HepG2 (cell line): Measurements from ENCODE around the gene TSGA10IP. TPM values are rescaled to one million over a fixed set of nuclear protein-coding genes. Genes with fewer than 3 reads are reported as not detected.

Experiments used
- ARNTL ChIP-seq: sonication (generic); formaldehyde crosslinking; IDR thresholded peaks from 2 replicates; pipeline ENCODE4 v1.4.0; 2020; ENCODE audit warnings: mild to moderate bottlenecking, missing genetic modification reagents
- ATF7-NPFF ChIP-seq: sonication (generic); formaldehyde crosslinking; IDR thresholded peaks from 2 replicates; pipeline ENCODE4 v1.8.1; 2023; ENCODE audit warnings: mild to moderate bottlenecking, low read depth, missing genetic modification reagents, moderate library complexity
- DNMT3B ChIP-seq: conservative IDR thresholded peaks from 2 replicates; pipeline ENCODE4 v1.6.1; 2016; ENCODE audit warnings: missing biosample characterization, control low read depth
- ESRRA ChIP-seq: sonication (generic); formaldehyde crosslinking; IDR thresholded peaks from 2 replicates; pipeline ENCODE4 v1.5.1; 2020; ENCODE audit warnings: mild to moderate bottlenecking, low read depth, missing genetic modification reagents
- KLF15 ChIP-seq: sonication (generic); formaldehyde crosslinking; IDR thresholded peaks from 2 replicates; pipeline ENCODE4 v1.8.1; 2023; ENCODE audit warnings: borderline replicate concordance, mild to moderate bottlenecking, inconsistent platforms, missing genetic modification reagents, mixed read lengths
- NR1H2 ChIP-seq: sonication (generic); formaldehyde crosslinking; IDR thresholded peaks from 2 replicates; pipeline ENCODE4 v1.8.1; 2022; ENCODE audit warnings: low read depth, missing genetic modification reagents, borderline replicate concordance
- PITX1 ChIP-seq: sonication (generic); formaldehyde crosslinking; IDR thresholded peaks from 2 replicates; pipeline ENCODE4 v1.5.1; 2020; ENCODE audit warnings: mild to moderate bottlenecking, missing genetic modification reagents
- POGK ChIP-seq: sonication (generic); formaldehyde crosslinking; conservative IDR thresholded peaks from 2 replicates; pipeline ENCODE4 v1.8.0; 2022; ENCODE audit warnings: mild to moderate bottlenecking, moderate library complexity, missing genetic modification reagents
- RFXAP ChIP-seq: sonication (generic); formaldehyde crosslinking; IDR thresholded peaks from 2 replicates; pipeline ENCODE4 v1.4.0; 2020; ENCODE audit warnings: missing genetic modification reagents, borderline replicate concordance
- SSRP1 ChIP-seq: IDR thresholded peaks from 2 replicates; pipeline ENCODE4 v1.6.1; 2016; ENCODE audit warnings: control low read depth
- YEATS2 ChIP-seq: sonication (generic); formaldehyde crosslinking; IDR thresholded peaks from 2 replicates; pipeline ENCODE4 v1.4.0; 2020; ENCODE audit warnings: missing genetic modification reagents, borderline replicate concordance
- ZBTB38 ChIP-seq: sonication (generic); formaldehyde crosslinking; IDR thresholded peaks from 2 replicates; pipeline ENCODE4 v1.5.1; 2020; ENCODE audit warnings: mild to moderate bottlenecking, missing genetic modification reagents
- ZNF451 ChIP-seq: sonication (generic); formaldehyde crosslinking; IDR thresholded peaks from 2 replicates; pipeline ENCODE4 v1.5.0; 2020; ENCODE audit warnings: mild to moderate bottlenecking, missing genetic modification reagents
- ZNF547 ChIP-seq: sonication (generic); formaldehyde crosslinking; IDR thresholded peaks from 2 replicates; pipeline ENCODE4 v1.5.1; 2020; ENCODE audit warnings: mild to moderate bottlenecking, missing genetic modification reagents
- ZNF660 ChIP-seq: sonication (generic); formaldehyde crosslinking; IDR thresholded peaks from 2 replicates; pipeline ENCODE4 v1.5.1; 2020; ENCODE audit warnings: mild to moderate bottlenecking, low read depth, missing genetic modification reagents, borderline replicate concordance
- ZNF800 ChIP-seq: sonication (generic); formaldehyde crosslinking; IDR thresholded peaks from 2 replicates; pipeline ENCODE4 v1.4.0; 2020; ENCODE audit warnings: missing genetic modification reagents
- polyA plus RNA-seq, 8 experiments: library from polyadenylated mRNA; depleted of rRNA in 3 of 8; stranded (reverse) in 7 of 8; unstranded in 1 of 8; fragments of >200 nt; fragmentation: Illumina TruSeq in 4 of 8; extraction: Trizol in 4 of 8; gene quantifications; 2 replicates each; pipeline versions ENCODE4 v1.2.1 to v1.2.3, GENCODE V29; 2011 to 2016; ENCODE audit warnings: low read depth in 4 of 8, missing spikeins in 1 of 8, mixed read lengths in 1 of 8; ENCODE audit not compliant: insufficient read depth in 1 of 8
- total RNA-seq, 5 experiments: library from RNA; depleted of rRNA; stranded (reverse); fragments of >200 nt; fragmentation: Illumina TruSeq; extraction: Trizol; gene quantifications; 2 replicates each; pipeline ENCODE4 v1.2.3, GENCODE V29; 2016; ENCODE audit warnings: low read depth in 1 of 5
- TF ChIP-seq, protein P1 (sequence below): sonication (generic); formaldehyde crosslinking; IDR thresholded peaks from 2 replicates; pipeline ENCODE4 v1.4.0; 2020; ENCODE audit warnings: mild to moderate bottlenecking, missing genetic modification reagents
- TF ChIP-seq, protein P2 (sequence below): sonication (generic); formaldehyde crosslinking; IDR thresholded peaks from 2 replicates; pipeline ENCODE4 v1.4.0; 2020; ENCODE audit warnings: missing genetic modification reagents
- TF ChIP-seq, protein P3 (sequence below): IDR thresholded peaks from 2 replicates; pipeline ENCODE4 v1.6.1; 2016; ENCODE audit warnings: missing genetic modification reagents, missing compliant biosample characterization

Gene TSGA10IP
- total and polyA plus RNA-seq, 2 of the 13 experiments (the other 11 are each of a cell fraction or from before 2014, with no cell fraction given), result not detected

DNA sequence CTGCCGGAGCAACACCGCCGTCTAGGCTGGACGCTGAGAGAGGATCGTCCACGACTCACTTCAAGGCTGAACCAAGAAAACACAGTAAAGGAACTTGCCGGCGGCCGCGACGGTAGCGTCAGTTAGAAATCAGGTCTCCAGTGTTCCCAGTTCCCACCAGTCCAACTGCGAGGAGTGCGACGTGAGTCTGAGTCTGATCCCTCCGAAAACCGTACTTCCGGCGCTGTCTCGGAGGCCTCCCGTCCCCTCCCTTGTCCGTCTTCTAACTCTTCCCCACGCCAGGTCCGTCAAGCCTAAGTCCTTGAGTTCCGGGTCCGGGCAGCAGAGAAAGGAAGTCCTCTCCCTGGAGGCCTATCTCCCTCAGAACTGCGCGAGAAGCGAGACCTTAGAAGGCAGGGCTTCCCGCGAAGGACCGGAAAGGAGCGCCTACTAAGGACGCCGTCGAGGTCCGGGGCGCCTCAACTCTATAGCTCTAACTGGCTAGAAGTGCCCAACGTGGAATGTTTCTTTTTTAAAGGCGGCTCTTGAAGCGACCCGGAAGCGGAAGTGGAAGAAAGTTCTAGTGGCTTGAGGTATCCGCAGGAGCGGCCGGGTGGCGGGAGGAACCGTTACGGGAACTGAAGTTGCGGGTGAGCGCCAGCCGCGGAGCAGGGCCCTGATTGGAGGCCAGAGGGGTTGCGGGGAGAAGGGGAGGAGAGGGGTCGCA, 56.8 kb downstream of the TSGA10IP start, which contains the start of the genes BANF1 and EIF1AD (continued):
- no peak for TF ChIP-seq ZNF800
- peak; percentile 87 for TF ChIP-seq ZNF547 (CRISPR knock-in tag)
- TF ChIP-seq, protein P1, sequence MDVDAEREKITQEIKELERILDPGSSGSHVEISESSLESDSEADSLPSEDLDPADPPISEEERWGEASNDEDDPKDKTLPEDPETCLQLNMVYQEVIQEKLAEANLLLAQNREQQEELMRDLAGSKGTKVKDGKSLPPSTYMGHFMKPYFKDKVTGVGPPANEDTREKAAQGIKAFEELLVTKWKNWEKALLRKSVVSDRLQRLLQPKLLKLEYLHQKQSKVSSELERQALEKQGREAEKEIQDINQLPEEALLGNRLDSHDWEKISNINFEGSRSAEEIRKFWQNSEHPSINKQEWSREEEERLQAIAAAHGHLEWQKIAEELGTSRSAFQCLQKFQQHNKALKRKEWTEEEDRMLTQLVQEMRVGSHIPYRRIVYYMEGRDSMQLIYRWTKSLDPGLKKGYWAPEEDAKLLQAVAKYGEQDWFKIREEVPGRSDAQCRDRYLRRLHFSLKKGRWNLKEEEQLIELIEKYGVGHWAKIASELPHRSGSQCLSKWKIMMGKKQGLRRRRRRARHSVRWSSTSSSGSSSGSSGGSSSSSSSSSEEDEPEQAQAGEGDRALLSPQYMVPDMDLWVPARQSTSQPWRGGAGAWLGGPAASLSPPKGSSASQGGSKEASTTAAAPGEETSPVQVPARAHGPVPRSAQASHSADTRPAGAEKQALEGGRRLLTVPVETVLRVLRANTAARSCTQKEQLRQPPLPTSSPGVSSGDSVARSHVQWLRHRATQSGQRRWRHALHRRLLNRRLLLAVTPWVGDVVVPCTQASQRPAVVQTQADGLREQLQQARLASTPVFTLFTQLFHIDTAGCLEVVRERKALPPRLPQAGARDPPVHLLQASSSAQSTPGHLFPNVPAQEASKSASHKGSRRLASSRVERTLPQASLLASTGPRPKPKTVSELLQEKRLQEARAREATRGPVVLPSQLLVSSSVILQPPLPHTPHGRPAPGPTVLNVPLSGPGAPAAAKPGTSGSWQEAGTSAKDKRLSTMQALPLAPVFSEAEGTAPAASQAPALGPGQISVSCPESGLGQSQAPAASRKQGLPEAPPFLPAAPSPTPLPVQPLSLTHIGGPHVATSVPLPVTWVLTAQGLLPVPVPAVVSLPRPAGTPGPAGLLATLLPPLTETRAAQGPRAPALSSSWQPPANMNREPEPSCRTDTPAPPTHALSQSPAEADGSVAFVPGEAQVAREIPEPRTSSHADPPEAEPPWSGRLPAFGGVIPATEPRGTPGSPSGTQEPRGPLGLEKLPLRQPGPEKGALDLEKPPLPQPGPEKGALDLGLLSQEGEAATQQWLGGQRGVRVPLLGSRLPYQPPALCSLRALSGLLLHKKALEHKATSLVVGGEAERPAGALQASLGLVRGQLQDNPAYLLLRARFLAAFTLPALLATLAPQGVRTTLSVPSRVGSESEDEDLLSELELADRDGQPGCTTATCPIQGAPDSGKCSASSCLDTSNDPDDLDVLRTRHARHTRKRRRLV (CRISPR knock-in tag), result 0 out of 2 replicates have a peak, but pooled peaks have one; percentile 28
- TF ChIP-seq ATF7-NPFF (CRISPR knock-in tag), result peak; percentile 62; the same call in 1 of the 2 replicates
- TF ChIP-seq NR1H2 (CRISPR knock-in tag), result no peak
- peak; percentile 60; the same call in 1 of the 2 replicates for TF ChIP-seq ARNTL
- no peak; the same call in 1 of the 2 replicates for TF ChIP-seq ESRRA (CRISPR knock-in tag)
- no peak for TF ChIP-seq SSRP1 (CRISPR knock-in tag)
- peak; percentile 75 for TF ChIP-seq ZBTB38 (CRISPR knock-in tag)
- peak; percentile 87 for TF ChIP-seq PITX1 (CRISPR knock-in tag)
- TF ChIP-seq ZNF660 (CRISPR knock-in tag), result no peak
- peak; percentile 81 for TF ChIP-seq POGK
- 0 out of 2 replicates have a peak, but pooled peaks have one; percentile 53 for TF ChIP-seq DNMT3B (CRISPR knock-in tag)
- no peak for TF ChIP-seq KLF15 (CRISPR knock-in tag)
- TF ChIP-seq, protein P2, sequence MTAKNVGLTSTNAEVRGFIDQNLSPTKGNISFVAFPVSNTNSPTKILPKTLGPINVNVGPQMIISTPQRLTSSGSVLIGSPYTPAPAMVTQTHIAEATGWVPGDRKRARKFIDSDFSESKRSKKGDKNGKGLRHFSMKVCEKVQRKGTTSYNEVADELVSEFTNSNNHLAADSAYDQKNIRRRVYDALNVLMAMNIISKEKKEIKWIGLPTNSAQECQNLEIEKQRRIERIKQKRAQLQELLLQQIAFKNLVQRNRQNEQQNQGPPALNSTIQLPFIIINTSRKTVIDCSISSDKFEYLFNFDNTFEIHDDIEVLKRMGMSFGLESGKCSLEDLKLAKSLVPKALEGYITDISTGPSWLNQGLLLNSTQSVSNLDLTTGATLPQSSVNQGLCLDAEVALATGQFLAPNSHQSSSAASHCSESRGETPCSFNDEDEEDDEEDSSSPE, result peak; percentile 71; the same call in 1 of the 2 replicates
- peak; percentile 97 for TF ChIP-seq YEATS2 (CRISPR knock-in tag)
- peak; percentile 85 for TF ChIP-seq ZNF451 (CRISPR knock-in tag)
- TF ChIP-seq, protein P3, sequence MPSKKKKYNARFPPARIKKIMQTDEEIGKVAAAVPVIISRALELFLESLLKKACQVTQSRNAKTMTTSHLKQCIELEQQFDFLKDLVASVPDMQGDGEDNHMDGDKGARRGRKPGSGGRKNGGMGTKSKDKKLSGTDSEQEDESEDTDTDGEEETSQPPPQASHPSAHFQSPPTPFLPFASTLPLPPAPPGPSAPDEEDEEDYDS, result no peak; the same call in 1 of the 2 replicates
- no peak; the same call in 1 of the 2 replicates for TF ChIP-seq RFXAP
